ENCODE measurements around the gene CCNT1. TPM values are rescaled to one million over a fixed set of nuclear protein-coding genes. Genes with fewer than 3 reads are reported as not detected.

Gene CCNT1
- total and polyA plus RNA-seq, 2 of the 13 experiments (the other 11 are each of a cell fraction or from before 2014, with no cell fraction given): 18.0 to 28.2 TPM

GRCh38 chr12:48681710-48682532 lies 34.6 kb downstream of the CCNT1 start, which contains the start of gene KANSL2 (continued):
- TF ChIP-seq JUNB (CRISPR knock-in tag; IDR thresholded peaks at IDR 0.05; ENCODE audit: borderline replicate concordance) (peak; percentile 76), ZNF691 (CRISPR knock-in tag; IDR thresholded peaks at IDR 0.05; ENCODE audit: borderline replicate concordance, low read depth) (peak; percentile 77; the same call in 1 of the 2 replicates), SIX4 (CRISPR knock-in tag; IDR thresholded peaks at IDR 0.05) (no peak; the same call in 1 of the 2 replicates), CCAR2 (optimal IDR thresholded peaks at IDR 0.05; ENCODE audit: low read depth, low read length) (no peak), RFXAP (CRISPR knock-in tag; IDR thresholded peaks at IDR 0.05; ENCODE audit: borderline replicate concordance) (peak; percentile 76), GTF2F1 (IDR thresholded peaks at IDR 0.05; ENCODE audit: low read length) (no peak), TAF15 (IDR thresholded peaks at IDR 0.05; ENCODE audit: low read depth, low read length, poor library complexity, severe bottlenecking) (peak; percentile 37), ZNF224 (CRISPR knock-in tag; IDR thresholded peaks at IDR 0.05) (0 out of 2 replicates have a peak, but pooled peaks have one; percentile 61), SNAI1 (CRISPR knock-in tag; IDR thresholded peaks at IDR 0.05; ENCODE audit: borderline replicate concordance) (no peak), ZNF878 (CRISPR knock-in tag; IDR thresholded peaks at IDR 0.05) (no peak), ZNF136 (CRISPR knock-in tag; IDR thresholded peaks at IDR 0.05; ENCODE audit: low read depth) (no peak), ZKSCAN5 (CRISPR knock-in tag; IDR thresholded peaks at IDR 0.05) (no peak), ZNF329 (CRISPR knock-in tag; IDR thresholded peaks at IDR 0.05; ENCODE audit: low read depth) (no peak), PBX3 (CRISPR knock-in tag; IDR thresholded peaks at IDR 0.05; ENCODE audit: borderline replicate concordance) (no peak), CTCF (CRISPR knock-in tag; IDR thresholded peaks at IDR 0.05) (peak; percentile 32), ATF7-NPFF (CRISPR knock-in tag; IDR thresholded peaks at IDR 0.05; ENCODE audit: low read depth) (0 out of 2 replicates have a peak, but pooled peaks have one; percentile 17), ZNF512 (CRISPR knock-in tag; IDR thresholded peaks at IDR 0.05) (peak; percentile 71; the same call in 1 of the 2 replicates), NR3C1 (CRISPR knock-in tag; IDR thresholded peaks at IDR 0.05) (no peak), POLR2A (IDR thresholded peaks at IDR 0.05; ENCODE audit: insufficient read depth in 1 of 2, low read depth in 2 of 2, low read length in 2 of 2) (peak; percentile 99), ZBTB21 (CRISPR knock-in tag; IDR thresholded peaks at IDR 0.05) (0 out of 2 replicates have a peak, but pooled peaks have one; percentile 34), ZNF441 (CRISPR knock-in tag; IDR thresholded peaks at IDR 0.05; ENCODE audit: borderline replicate concordance) (peak; percentile 7; the same call in 1 of the 2 replicates)
